GM12878 (cell line): ENCODE results near the gene RHOF. TPM values are rescaled to one million over a fixed set of nuclear protein-coding genes. Genes with fewer than 3 reads are reported as not detected.

Experiments
- ATF3 ChIP-seq: IDR thresholded peaks from 2 replicates; pipeline ENCODE4 v1.6.1; 2011; ENCODE audit warnings: low read depth, mild to moderate bottlenecking, low read length, moderate library complexity, borderline replicate concordance; ENCODE audit errors: extremely low read depth
- BRCA1 ChIP-seq: IDR thresholded peaks from 2 replicates; pipeline ENCODE4 v1.6.1; 2011; ENCODE audit warnings: low read depth, low read length, improper control_type of control experiment
- DPF2 ChIP-seq: fragments of 450-650 bp; IDR thresholded peaks from 2 replicates; pipeline ENCODE4 v1.6.1; 2017; ENCODE audit warnings: mild to moderate bottlenecking
- EGR1 ChIP-seq, 2 experiments: IDR thresholded peaks; 1 replicate in 1 of 2; 2 replicates in 1 of 2; pipeline ENCODE4 v1.6.1; 2011 to 2012; ENCODE audit warnings: low read depth in 2 of 2, low read length in 2 of 2, borderline replicate concordance in 1 of 2, mild to moderate bottlenecking in 1 of 2, moderate library complexity in 1 of 2
- FOXM1 ChIP-seq: IDR thresholded peaks from 2 replicates; pipeline ENCODE4 v1.6.1; 2012; ENCODE audit warnings: low read depth, mild to moderate bottlenecking, inconsistent platforms, low read length, moderate library complexity
- MEF2B ChIP-seq: fragments of 450-650 bp; IDR thresholded peaks from 2 replicates; pipeline ENCODE4 v1.6.1; 2018; ENCODE audit warnings: mild to moderate bottlenecking, moderate library complexity; ENCODE audit not compliant: partially characterized antibody, poor library complexity, severe bottlenecking
- NKRF ChIP-seq: fragments of 450-650 bp; conservative IDR thresholded peaks from 2 replicates; pipeline ENCODE4 v1.6.1; 2017; ENCODE audit warnings: mild to moderate bottlenecking, moderate library complexity
- PAX5 ChIP-seq: IDR thresholded peaks from 2 replicates; pipeline ENCODE4 v1.6.1; 2011; ENCODE audit warnings: low read depth, low read length, borderline replicate concordance
- SMAD5 ChIP-seq: IDR thresholded peaks from 2 replicates; pipeline ENCODE4 v1.6.1; 2016; ENCODE audit warnings: antibody characterized with exemption, low read depth
- STAT1 ChIP-seq: fragments of 450-650 bp; conservative IDR thresholded peaks from 2 replicates; pipeline ENCODE4 v1.6.1; 2014; ENCODE audit warnings: antibody characterized with exemption, mild to moderate bottlenecking
- SUZ12 ChIP-seq: fragments of 200-600 bp; sonication (generic); IDR thresholded peaks from one replicate; pipeline ENCODE4 v1.6.1; 2018; ENCODE audit warnings: antibody characterized with exemption, mild to moderate bottlenecking; ENCODE audit not compliant: unreplicated experiment
- TCF12 ChIP-seq: IDR thresholded peaks from 2 replicates; pipeline ENCODE4 v1.6.1; 2011; ENCODE audit warnings: low read depth, mild to moderate bottlenecking, low read length
- polyA plus RNA-seq, 11 experiments: library from polyadenylated mRNA; depleted of rRNA in 4 of 11; unstranded in 6 of 11; stranded (reverse) in 5 of 11; fragments of >200 nt; fragmentation: Nextera tagmentation in 4 of 11; fragmentation: Illumina TruSeq in 1 of 11; extraction: Ambion mirVana in 4 of 11; extraction: Trizol in 1 of 11; gene quantifications; 1 replicate in 1 of 11; 2 replicates in 10 of 11; pipeline versions ENCODE4 v1.2.1 to v1.2.3, GENCODE V29; 2011 to 2016; ENCODE audit warnings: inconsistent platforms in 2 of 11, missing spikeins in 2 of 11, low read depth in 1 of 11
- total RNA-seq, 4 experiments: library from RNA; depleted of rRNA in 3 of 4; stranded (reverse); fragments of >200 nt in 3 of 4; fragmentation: Illumina TruSeq in 1 of 4; extraction: Trizol in 1 of 4; gene quantifications; 2 replicates each; pipeline versions ENCODE4 v1.2.1 to v1.2.3, GENCODE V29; 2013 to 2021

RHOF gene
- total and polyA plus RNA-seq, 10 of the 15 experiments (the other 5 are each of a cell fraction or from before 2014, with no cell fraction given) = 6.1 to 78.7 (median 39.7) TPM

GRCh38 chr12:121793440-121793837, at the start of gene RHOF (continued):
- no peak for TF ChIP-seq FOXM1
- TF ChIP-seq ATF3 = no peak
- peak; percentile 48 for TF ChIP-seq DPF2
- no peak for TF ChIP-seq BRCA1
- TF ChIP-seq STAT1 = no peak
- TF ChIP-seq MEF2B = no peak
- 0 out of 2 replicates have a peak, but pooled peaks have one; percentile 47 for TF ChIP-seq NKRF
- no peak for TF ChIP-seq SUZ12
- TF ChIP-seq PAX5 = peak; percentile 31; the same call in 1 of the 2 replicates
- 0 out of 2 replicates have a peak, but pooled peaks have one; percentile 12 for TF ChIP-seq SMAD5
- 0 out of 2 replicates have a peak, but pooled peaks have one; percentile 41 for TF ChIP-seq TCF12
- peak in 1 of 2 experiments; percentile 66; a peak in 2 of 3 replicates for TF ChIP-seq EGR1 (IDR thresholded peaks at IDR 0.05; ENCODE audit: borderline replicate concordance in 1 of 2, low read depth in 2 of 2, low read length in 2 of 2)
